Cerebellar nuclear complex (tissue), 1 donor: ENCODE data around the gene ADGB.

Experiments used
- DNase-seq, 2 experiments: peaks; one replicate each; lab custom pipeline; 2025; lab: John Stamatoyannopoulos, UW

The ADGB gene

DNA sequence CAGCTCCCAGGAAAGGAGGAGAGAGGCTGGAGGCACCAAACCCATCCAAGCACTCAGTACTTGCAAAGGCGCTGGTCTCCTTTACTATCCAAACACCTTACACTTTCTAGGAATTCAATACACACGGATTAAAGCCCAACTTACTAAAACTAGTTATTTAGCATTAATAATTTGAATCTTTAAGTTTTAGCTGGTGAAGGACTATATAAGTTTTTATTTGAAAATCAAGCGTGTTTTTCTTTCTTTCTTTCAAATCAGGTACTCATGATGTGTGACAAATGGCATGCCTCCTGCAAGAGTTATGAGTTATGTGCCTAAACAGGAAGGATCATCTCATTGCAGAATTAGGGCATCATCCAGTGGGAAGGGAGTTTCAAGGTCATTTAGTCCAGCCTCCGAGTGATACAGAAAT is 263.7 kb downstream of the ADGB start:
- DNase-seq: no peak

DNA sequence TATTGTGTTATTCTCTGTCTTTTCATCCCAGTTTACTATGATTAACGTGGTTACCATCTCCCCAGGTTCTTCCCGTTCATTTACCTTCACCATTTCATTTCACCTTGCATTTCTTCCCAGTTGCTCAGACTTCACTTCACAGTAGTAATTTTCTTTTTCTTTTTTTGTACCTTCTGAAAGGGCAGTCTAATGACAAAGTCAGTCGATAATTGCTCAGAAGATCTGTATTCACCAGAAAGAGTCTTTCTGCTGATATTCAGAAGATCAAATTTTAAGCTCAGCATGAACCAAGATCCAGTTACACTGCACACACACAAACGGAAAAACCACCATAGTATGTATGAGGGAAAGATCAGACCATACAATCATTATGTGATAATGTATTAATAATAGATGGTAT is 265.5 kb downstream of the ADGB start:
- DNase-seq: no peak

DNA sequence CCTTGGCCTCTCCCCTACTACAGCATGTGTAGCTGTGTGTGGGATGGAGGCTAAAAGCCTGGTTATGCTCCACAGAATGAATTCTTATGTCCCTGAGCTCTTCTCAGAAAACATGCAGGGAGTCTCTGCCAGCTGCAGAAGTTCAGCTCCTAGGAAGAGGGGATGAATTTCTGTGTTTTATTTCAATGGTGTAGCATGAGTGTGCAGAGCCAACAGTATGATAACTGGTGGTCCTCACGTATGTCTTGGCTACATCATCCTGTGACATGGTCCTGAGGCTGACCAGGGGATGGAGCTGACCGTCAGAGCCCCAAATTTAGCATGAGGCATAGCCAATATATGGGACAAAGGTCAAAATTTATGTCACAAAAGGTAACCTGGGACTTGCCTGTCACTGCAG is 266.1 kb downstream of the ADGB start:
- no peak for DNase-seq
